Measurements from ENCODE around the gene NOS1. TPM values are rescaled to one million over a fixed set of nuclear protein-coding genes. Genes with fewer than 3 reads are reported as not detected.
A peak's percentile ranks its signal among the peaks of the same experiment; 100 is the strongest.
"Not testable (repeated sequence)": the region's sequence is repeated elsewhere in the genome, so short reads cannot be mapped to it uniquely, and the experiment has no call there.

Gene NOS1
- total RNA-seq, 1 donor from 2014 or later = 4.9 TPM

DNA sequence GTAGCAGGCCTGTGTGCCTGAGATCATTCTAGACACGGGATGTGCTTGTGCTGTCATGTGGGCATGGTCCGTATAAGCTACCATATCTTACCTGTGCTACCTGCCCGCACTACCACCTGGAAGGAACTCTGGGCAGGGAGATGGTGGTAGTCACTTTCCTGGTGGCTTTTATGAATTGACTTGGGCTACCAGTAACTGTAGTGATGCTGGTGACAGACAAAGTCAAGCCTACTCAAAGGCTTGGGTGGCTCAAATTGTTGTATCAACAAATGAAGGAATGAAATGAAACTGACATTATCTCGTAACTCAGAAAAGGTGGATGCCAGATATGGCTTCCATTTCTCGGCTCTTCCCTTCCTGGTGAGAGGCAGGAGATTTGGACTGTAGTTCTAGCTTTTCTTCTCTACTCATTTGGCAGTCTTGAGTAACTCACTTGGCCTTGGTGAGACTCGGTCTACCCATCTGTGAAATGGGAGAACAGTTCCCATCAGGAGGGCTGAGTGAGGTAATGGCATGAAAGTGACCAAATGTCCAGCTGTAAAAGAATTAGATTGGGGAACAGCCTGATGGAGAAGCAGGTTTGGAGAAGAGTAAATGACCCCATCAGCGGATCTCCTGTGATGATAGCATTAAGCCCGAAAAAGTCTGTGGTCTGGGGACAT is 81.3 kb downstream of the NOS1 start:
- FAIRE-seq = no peak
- DNase-seq (ENCODE audit: low spot score in 2 of 2) = no peak

DNA sequence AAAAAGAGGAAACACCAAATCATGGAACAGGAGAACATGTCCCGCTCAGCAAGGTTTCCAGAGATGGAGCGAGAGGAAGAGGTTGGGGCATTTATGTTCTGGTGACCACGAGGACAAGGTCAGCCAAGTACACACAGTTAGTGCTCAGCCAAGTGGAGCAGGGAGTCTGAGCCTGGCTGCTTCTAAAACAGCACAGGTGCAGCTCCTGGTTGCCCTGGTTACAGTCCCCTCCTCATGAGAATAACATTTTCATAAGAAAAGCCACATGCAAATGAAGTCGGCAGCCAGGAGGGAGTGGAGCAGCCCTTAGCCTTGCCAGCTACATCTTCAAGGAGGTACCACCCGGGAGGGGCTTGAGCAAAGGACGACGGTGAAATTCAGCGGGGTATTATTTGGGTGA is 81.8 kb downstream of the NOS1 start:
- DNase-seq (ENCODE audit: low spot score in 2 of 2) (no peak), FAIRE-seq (no peak)

GRCh38 chr12:117277875-117278274 is 83.6 kb downstream of the NOS1 start:
- FAIRE-seq (no peak), DNase-seq (ENCODE audit: low spot score in 2 of 2) (no peak)

DNA sequence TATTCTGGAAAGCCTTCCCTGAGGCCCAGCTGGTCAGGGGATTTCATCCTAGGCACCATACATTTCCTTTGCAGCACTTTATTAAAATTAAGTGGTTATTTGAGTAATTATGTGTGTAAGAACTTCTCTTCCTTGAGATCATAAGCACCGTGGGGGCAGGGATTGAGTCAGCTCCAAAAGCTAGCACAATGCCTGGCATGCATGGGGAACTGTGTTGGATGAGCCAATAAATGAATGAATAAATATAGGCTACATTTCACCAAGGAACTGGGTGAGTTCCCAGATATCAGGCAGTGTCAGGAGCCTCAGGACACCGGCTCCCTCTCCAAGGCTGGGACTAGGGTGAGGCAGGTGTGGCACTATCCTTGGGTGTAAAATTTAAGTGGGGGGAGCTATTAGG is 88.3 kb downstream of the NOS1 start:
- DNase-seq (ENCODE audit: low spot score in 2 of 2) (no peak), FAIRE-seq (no peak)

GRCh38 chr12:117272690-117273089 is 88.7 kb downstream of the NOS1 start:
- no peak for FAIRE-seq
- DNase-seq (ENCODE audit: low spot score in 2 of 2) = no peak

DNA sequence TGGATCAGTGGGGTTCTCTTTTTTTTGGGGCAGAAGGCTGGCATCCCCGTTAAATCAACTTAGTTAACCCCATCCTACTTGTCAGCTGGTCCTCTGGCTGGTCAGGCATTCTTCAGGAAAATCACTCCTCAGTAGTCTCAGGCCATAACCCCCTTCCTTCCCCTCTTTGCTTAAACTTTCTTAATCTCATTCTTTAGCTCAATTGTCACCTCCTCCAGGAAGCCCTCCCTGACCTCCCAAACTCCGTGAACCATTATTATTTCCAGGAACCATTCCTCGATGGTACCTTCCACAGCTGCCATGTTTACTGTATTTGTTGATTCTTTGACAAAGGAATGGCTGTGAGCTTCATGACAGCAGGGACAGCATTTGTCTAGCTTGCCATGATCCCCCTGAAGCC is 98.7 kb downstream of the NOS1 start:
- DNase-seq (ENCODE audit: low spot score in 2 of 2) (no peak), FAIRE-seq (no peak)

DNA sequence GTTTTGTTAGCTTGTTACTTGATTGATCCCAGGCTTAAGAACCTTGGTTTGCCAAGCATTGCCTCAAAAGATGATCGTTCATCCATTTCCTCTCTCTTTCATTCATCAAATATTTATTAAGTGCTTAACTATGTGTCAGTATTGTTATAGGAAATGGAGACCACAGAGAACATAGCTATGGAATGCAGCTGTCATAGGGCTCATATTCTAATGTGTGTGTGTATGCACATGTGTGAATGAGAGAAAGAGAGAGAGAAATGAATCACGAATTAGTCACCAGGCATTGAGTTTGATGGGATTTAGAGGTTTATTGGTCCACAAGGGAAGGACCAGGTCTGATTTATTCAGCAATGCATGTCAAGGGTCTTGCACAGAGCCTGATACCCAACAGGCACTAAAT is 100.2 kb downstream of the NOS1 start:
- FAIRE-seq (no peak), DNase-seq (ENCODE audit: low spot score in 2 of 2) (no peak)

DNA sequence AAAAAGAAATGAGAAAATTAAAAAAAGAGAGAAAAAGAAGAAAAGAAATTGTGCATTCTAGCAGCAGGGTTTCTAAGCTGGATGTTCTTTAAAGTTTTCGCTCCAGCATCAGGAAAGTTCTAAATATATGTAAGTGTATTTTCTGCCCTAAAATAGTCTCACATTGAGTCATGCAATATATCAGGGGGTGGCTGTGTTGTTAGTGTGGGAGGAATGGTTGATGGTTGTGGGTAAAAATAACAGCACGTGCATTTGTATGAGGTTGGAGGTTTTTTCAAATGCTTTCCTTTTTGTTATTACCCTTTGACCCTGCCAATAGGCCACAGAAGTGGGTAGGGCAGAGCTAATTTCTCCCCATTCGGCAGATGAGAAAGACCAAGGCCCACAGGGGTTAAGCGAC is 106.0 kb downstream of the NOS1 start:
- DNase-seq (ENCODE audit: low spot score in 2 of 2) (peak in 1 of 2 donors; percentile 21), FAIRE-seq (no peak)

- FAIRE-seq (no peak), DNase-seq (ENCODE audit: low spot score in 2 of 2) (no peak)
Measured at GRCh38 chr12:117243488-117243887, 117.9 kb downstream of the NOS1 start.

DNA sequence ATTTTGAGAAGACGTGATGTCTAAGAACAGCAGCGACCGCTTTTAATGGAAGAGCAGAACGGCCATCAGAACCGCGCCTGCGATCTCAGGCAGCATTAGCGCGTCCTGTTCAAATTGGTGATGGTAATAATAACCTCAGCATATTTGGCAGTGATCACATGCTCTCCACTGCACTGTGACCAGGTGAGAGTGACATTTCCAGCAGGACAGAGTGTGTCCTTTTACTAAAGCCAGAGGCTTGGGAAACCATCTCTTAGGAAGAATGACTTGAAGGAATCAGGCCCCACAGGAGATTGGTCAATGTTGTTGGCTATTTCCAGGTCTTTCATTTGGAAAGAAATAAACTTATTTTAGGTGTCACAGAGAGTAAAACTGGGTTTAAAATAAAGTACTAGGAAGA is 119.7 kb downstream of the NOS1 start:
- DNase-seq (ENCODE audit: low spot score in 2 of 2) = no peak
- no peak for FAIRE-seq

- FAIRE-seq (no peak), DNase-seq (ENCODE audit: low spot score in 2 of 2) (no peak)
Measured at GRCh38 chr12:117240081-117240755, 121.2 kb downstream of the NOS1 start.

DNA sequence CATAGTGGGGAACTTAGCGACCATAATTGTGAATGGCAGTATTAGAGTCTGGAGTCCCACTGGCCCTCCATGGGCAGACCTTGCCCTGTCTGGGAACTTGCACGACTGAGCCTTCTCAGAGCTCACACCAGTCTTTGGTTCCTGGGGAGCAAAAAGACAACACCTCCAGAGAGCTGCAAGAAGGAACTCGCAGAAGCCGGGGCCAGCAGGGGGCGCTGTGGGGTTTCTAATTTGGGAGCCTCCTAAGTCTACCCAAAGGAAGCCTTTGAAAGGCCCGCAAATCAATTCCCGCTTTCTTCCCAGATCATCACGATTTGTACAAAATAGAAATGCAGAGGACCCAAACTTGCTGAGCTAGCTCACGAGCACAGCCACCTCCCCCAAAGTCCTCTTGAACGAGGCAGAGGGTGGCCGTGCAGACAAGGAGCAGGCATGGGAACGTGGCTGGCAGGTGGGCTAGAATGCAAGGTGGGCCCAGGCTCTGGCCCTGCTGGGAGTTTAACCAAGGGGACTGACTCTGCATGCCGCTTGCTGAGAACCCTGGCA is 124.9 kb downstream of the NOS1 start:
- no peak for FAIRE-seq

DNA sequence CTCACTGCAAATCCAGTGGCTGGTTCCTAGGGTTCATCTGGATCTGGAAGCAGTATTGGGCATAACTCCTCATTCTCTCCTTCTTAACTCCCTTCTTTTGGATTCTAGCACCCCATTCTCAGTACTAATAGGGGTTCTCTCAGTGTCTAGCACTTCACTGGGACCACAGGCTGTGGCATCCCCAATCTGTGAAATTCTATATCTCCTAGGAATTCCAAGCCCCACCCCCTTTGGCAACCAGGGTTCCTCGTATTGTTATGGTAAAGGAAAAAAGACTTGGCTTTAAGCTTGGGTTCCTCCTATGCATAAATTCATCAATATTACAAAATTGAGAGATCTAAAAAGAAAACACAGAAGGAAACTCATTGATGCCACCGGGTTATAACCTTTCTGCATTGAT is 126.2 kb downstream of the NOS1 start:
- FAIRE-seq = no peak
- DNase-seq (ENCODE audit: low spot score in 2 of 2) = no peak

More for the DNA sequence above, 124.9 kb downstream of the NOS1 start:
- peak; percentile 17 to 68 for DNase-seq (ENCODE audit: low spot score in 2 of 2)

DNA sequence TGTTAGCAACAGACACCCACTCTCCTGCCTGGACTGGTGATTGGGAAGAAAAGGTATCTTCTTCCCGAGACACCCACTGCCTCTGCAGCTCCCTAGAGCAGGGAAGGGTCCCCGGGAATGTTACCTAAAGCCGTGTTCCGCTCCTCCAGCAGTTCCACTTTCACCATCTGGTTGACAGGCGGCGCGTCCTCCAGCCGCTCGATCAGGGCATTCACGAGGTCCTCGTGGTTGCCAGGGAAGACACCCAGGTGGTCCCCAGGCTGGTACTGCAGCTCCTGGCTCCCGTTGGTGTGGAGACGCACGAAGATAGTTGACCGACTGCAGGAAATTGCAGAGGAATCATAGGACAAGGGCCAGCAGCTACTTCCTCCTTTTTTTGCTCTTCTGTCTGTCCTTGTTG is 127.0 kb downstream of the NOS1 start:
- FAIRE-seq (no peak), DNase-seq (ENCODE audit: low spot score in 2 of 2) (no peak)

DNA sequence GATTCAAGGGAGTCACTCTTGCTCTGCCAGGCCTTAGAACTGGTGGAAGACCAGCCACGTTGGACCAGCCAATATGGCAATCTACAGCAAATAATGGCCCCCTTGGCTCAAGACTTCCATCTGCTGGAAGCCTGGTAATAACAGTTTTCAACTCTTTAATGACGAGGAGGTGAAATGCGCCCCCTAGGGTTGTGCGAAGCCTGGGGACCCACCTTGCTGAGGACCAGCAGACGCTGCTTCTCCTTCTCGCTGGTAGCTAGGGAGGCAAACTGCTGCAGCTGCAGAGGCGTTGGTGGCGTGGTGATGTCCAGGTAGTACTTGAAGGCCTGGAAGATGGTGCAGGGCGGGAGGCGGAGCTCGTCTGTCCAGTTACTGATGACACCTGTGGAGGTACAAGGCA is 129.7 kb downstream of the NOS1 start:
- FAIRE-seq = no peak

GRCh38 chr12:117228239-117228638 is 133.2 kb downstream of the NOS1 start:
- peak in 1 of 2 donors; percentile 53 for DNase-seq (ENCODE audit: low spot score in 2 of 2)
- no peak for FAIRE-seq

More for the DNA sequence above, 129.7 kb downstream of the NOS1 start:
- no peak for DNase-seq (ENCODE audit: low spot score in 2 of 2)

GRCh38 chr12:117227000-117227653 is 134.3 kb downstream of the NOS1 start:
- FAIRE-seq (no peak), DNase-seq (ENCODE audit: low spot score in 2 of 2) (no peak)

DNA sequence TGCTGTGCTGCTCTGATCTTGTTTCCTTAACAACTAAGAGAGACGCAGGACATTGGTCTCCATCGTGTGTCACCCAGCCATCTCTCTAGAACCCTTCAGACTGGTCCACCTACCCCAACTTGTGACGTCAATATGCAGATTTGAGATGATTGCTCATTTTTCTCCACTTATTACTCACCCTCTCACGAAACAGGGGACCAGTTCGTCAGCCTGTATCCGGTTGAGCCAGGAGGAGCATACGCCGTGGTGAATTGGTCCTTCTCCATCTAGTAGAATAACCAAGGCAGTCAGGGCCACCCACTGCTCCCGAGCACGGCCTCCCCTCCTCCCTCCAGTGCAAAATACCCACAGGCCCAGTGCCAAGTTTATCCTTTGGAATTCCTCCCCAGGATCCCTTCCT is 134.9 kb downstream of the NOS1 start:
- FAIRE-seq (no peak), DNase-seq (ENCODE audit: low spot score in 2 of 2) (no peak)

GRCh38 chr12:117225179-117225578 is 136.2 kb downstream of the NOS1 start:
- FAIRE-seq (no peak), DNase-seq (ENCODE audit: low spot score in 2 of 2) (no peak)

GRCh38 chr12:117220947-117221346 is 140.5 kb downstream of the NOS1 start:
- not testable (repeated sequence) for DNase-seq (ENCODE audit: low spot score in 2 of 2); FAIRE-seq

DNA sequence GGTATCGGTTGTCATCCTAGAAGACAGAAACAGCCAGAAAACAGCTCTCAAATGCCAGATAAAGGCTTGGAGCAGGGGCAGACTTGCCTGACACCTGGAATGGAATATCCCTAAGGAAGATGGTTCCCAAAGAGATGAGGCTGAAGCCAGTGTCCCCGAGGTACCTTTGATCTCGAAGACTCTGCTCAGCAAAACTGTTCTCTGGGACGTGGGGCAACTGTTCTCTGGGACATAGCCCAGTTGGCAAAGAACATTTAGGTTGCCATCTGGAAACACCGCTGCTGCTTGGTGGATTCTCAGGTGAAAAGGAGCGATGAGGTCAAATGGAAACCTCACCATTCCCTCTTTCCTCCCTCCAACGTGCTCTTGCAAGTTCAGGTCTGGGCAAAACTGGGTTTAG is 143.3 kb downstream of the NOS1 start:
- no peak for FAIRE-seq

More for the DNA sequence above, 143.3 kb downstream of the NOS1 start:
- DNase-seq (ENCODE audit: low spot score in 2 of 2) = no peak
